Thoracic aorta (tissue), 2 donors: ENCODE data around the gene PDE6D. TPM values are rescaled to one million over a fixed set of nuclear protein-coding genes. Genes with fewer than 3 reads are reported as not detected.

ENCODE experiments used
- ATAC-seq: fragments of 150-250 bp; one replicate; pipeline ENCODE4 v1.8.0; 2017; ENCODE audit warnings: low read depth; ENCODE audit not compliant: insufficient number of reproducible peaks, low FRiP score
- DNase-seq: peaks from one replicate; pipeline ENCODE4 v3.0.0-alpha.2; 2020; ENCODE audit warnings: low spot score
- H3K27ac ChIP-seq, 2 donors: fragments of 200-600 bp; sonication (generic); 1 replicate in 1 of 2; 2 replicates in 1 of 2; pipeline ENCODE4 v1.5.1; 2016; ENCODE audit warnings: mild to moderate bottlenecking in 2 of 2, moderate library complexity in 2 of 2
- H3K27me3 ChIP-seq: fragments of 200-600 bp; sonication (generic); replicated peaks from 2 replicates; pipeline ENCODE4 v1.6.0; 2016; ENCODE audit warnings: mild to moderate bottlenecking; ENCODE audit not compliant: insufficient read depth
- H3K36me3 ChIP-seq: fragments of 200-600 bp; sonication (generic); one replicate; pipeline ENCODE4 v1.5.1; 2016
- H3K4me1 ChIP-seq, 2 donors: fragments of 200-600 bp; sonication (generic); 1 replicate in 1 of 2; 2 replicates in 1 of 2; pipeline versions ENCODE4 v1.5.1 to v1.6.0; 2016; ENCODE audit warnings: low read depth in 2 of 2, mild to moderate bottlenecking in 1 of 2; ENCODE audit not compliant: control insufficient read depth in 1 of 2
- H3K4me3 ChIP-seq: fragments of 200-600 bp; sonication (generic); 2 replicates; pipeline ENCODE4 v1.5.1; 2016; ENCODE audit warnings: mild to moderate bottlenecking
- H3K9me3 ChIP-seq: fragments of 200-600 bp; sonication (generic); 2 replicates; pipeline ENCODE4 v1.5.1; 2016
- CTCF ChIP-seq: fragments of 200-600 bp; sonication (generic); IDR thresholded peaks from one replicate; pipeline ENCODE4 v1.5.1; 2019; ENCODE audit warnings: antibody characterized with exemption
- total RNA-seq, 2 donors: library from RNA; depleted of rRNA; stranded (reverse); fragments of >200 nt; gene quantifications; one replicate each; pipeline versions ENCODE4 v1.1.0 to v1.2.3, GENCODE V29; 2016

PDE6D gene
- total RNA-seq, 2 donors from 2014 or later = 24.9 to 30.2 TPM

GRCh38 chr2:231743376-231744116 is 37.5 kb downstream of the PDE6D start:
- H3K4me3 ChIP-seq = no peak overlapping the region
- no peaks in the 10 kb centered on the region for H3K27me3 ChIP-seq
- DNase-seq (no peak), ATAC-seq (no peak)
- no peak overlapping the region for H3K27ac ChIP-seq
- no peaks in the 10 kb centered on the region for H3K4me1 ChIP-seq
- H3K36me3 ChIP-seq = no peaks in the 10 kb centered on the region
- H3K9me3 ChIP-seq = no peaks in the 10 kb centered on the region
- no peak for TF ChIP-seq CTCF

DNA sequence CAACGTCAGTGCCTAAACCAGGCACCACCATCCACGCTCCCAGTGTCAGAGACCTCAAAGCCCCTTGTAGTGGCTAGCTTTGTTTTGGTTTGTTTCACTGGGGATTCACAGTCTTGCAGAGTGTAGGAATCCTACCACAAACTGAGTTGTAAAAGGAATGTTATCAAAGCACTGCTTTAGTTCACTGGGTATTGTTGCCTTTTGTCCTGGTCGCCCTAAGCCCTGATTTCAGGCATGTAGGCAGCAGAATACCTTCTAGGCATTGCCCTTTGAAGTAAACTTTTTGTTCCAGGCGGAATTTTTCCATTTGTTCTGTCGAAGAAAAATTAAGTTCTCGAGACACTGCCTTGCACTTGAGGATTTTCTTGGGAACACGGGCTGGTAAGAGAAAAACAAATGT is 43.3 kb downstream of the PDE6D start:
- Histone ChIP-seq H3K27ac (no peak overlapping the region), H3K27me3 (no peaks in the 10 kb centered on the region), H3K36me3 (peaks cover 20% of the 10 kb centered on the region), H3K4me3 (no peak overlapping the region), H3K4me1 (no peaks in the 10 kb centered on the region), H3K9me3 (no peaks in the 10 kb centered on the region)
- ATAC-seq = no peak
- no peak for TF ChIP-seq CTCF
- no peak for DNase-seq

DNA sequence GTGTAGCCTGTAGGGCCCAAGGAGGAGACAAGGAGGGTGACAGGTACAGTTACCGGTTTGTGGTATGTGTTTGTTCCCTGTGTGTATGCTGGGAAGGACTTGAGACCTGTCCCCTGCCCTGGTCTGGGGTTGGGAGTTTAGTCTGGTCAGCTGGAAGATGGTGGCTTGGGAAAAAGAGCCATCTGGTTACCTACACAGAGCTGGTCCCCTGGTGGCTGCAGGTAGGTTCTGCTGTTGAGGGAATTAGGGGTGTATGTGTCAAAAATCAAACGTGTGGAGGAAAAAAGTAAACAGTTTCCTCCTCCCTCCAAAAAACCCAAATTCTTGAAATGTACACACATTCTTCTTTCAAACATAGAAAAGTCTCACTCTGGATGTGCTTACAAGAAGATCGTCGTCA is 48.5 kb downstream of the PDE6D start:
- H3K4me1 ChIP-seq = no peaks in the 10 kb centered on the region
- DNase-seq = no peak
- H3K9me3 ChIP-seq = no peaks in the 10 kb centered on the region

GRCh38 chr2:231727621-231728020 is 53.5 kb downstream of the PDE6D start:
- Histone ChIP-seq H3K36me3 (peaks cover 9% of the 10 kb centered on the region), H3K4me3 (no peak overlapping the region), H3K27me3 (no peaks in the 10 kb centered on the region), H3K27ac (no peak overlapping the region), H3K4me1 (no peaks in the 10 kb centered on the region), H3K9me3 (no peaks in the 10 kb centered on the region)
- ATAC-seq = no peak
- no peak for DNase-seq
- no peak for TF ChIP-seq CTCF

More for the DNA sequence above, 48.5 kb downstream of the PDE6D start:
- no peak for TF ChIP-seq CTCF
- Histone ChIP-seq H3K36me3 (peaks cover 24% of the 10 kb centered on the region), H3K27me3 (no peaks in the 10 kb centered on the region), H3K27ac (no peak overlapping the region), H3K4me3 (no peak overlapping the region)
- no peak for ATAC-seq

DNA sequence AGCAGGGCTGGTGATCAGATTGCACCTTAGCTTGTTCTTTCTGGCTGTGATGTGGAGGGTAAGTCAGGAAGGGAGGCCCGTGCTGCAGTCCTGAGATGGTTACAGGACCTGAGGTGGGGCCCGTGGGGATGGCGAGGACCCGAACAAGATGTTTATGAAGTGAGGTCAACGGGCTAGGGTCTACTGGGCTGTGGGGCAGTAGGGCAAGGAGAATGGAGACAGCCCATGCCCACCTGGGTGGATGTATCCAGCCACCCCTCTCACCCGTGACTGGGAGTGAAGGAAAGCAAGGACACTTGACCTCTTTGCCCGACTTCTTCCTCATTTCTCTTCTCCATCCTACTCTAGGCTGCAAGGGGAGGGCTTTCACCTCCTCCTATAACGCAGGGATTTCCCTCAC is 54.8 kb downstream of the PDE6D start:
- TF ChIP-seq CTCF = no peak
- ATAC-seq (no peak), DNase-seq (no peak)
- Histone ChIP-seq H3K9me3 (no peaks in the 10 kb centered on the region), H3K36me3 (peaks cover 5% of the 10 kb centered on the region), H3K27ac (no peak overlapping the region), H3K4me3 (no peak overlapping the region), H3K27me3 (no peaks in the 10 kb centered on the region), H3K4me1 (no peaks in the 10 kb centered on the region)
